Stomach (tissue), 9 donors: Measurements from ENCODE around the gene NTM. TPM values are rescaled to one million over a fixed set of nuclear protein-coding genes. Genes with fewer than 3 reads are reported as not detected.

Experiments used
- DNase-seq, 2 donors: peaks; one replicate each; pipeline versions ENCODE4 v3.0.0 to v3.0.0-alpha.2; 2013 to 2019
- H3K27ac ChIP-seq, 5 donors: fragments of 200-600 bp in 4 of 5; sonication (generic) in 4 of 5; one replicate each; pipeline ENCODE4 v1.5.1; 2013 to 2019; ENCODE audit warnings: mild to moderate bottlenecking in 1 of 5, moderate library complexity in 1 of 5
- H3K27me3 ChIP-seq, 3 donors: fragments of 200-600 bp; sonication (generic); one replicate each; pipeline ENCODE4 v1.5.1; 2017 to 2019; ENCODE audit warnings: mixed run types in 1 of 3
- H3K36me3 ChIP-seq, 4 donors: fragments of 200-600 bp; sonication (generic); 1 replicate in 3 of 4; 2 replicates in 1 of 4; pipeline ENCODE4 v1.5.1; 2016 to 2019
- H3K4me1 ChIP-seq, 4 donors: fragments of 200-600 bp; sonication (generic); one replicate each; pipeline ENCODE4 v1.5.1; 2016 to 2019
- H3K4me3 ChIP-seq, 4 donors: fragments of 200-600 bp; sonication (generic) in 3 of 4; one replicate each; pipeline ENCODE4 v1.5.1; 2016 to 2019; ENCODE audit warnings: mild to moderate bottlenecking in 1 of 4
- H3K9me3 ChIP-seq, 4 donors: fragments of 200-600 bp; sonication (generic); one replicate each; pipeline ENCODE4 v1.5.1; 2016 to 2019
- CTCF ChIP-seq, 7 experiments: fragments of 450-650 bp in 4 of 7; fragments of 200-600 bp in 3 of 7; sonication (generic) in 3 of 7; IDR thresholded peaks; one replicate each; pipeline ENCODE4 v1.5.1; 2016 to 2019; ENCODE audit warnings: antibody characterized with exemption in 7 of 7, control low read depth in 2 of 7, mild to moderate bottlenecking in 1 of 7
- EP300 ChIP-seq: sonication (generic); formaldehyde crosslinking; IDR thresholded peaks from one replicate; pipeline ENCODE4 v1.6.1; 2017; ENCODE audit warnings: antibody characterized with exemption
- POLR2A ChIP-seq, 4 donors: fragments of 450-650 bp; IDR thresholded peaks; one replicate each; pipeline ENCODE4 v1.6.1; 2016; ENCODE audit warnings: antibody characterized with exemption in 4 of 4, control low read depth in 2 of 4, mild to moderate bottlenecking in 1 of 4, moderate library complexity in 1 of 4
- POLR2AphosphoS5 ChIP-seq, 3 donors: sonication (generic); formaldehyde crosslinking; IDR thresholded peaks; one replicate each; pipeline ENCODE4 v1.6.1; 2016; ENCODE audit warnings: antibody characterized with exemption in 3 of 3
- WGBS, 5 donors: extraction: QIAGEN DNeasy Blood & Tissue Kit in 3 of 5; methylation state at CpG; one replicate each; pipeline versions ENCODE4 v1.1.5 to v1.1.7; 2013 to 2018; 5-methylcytosine and 5-hydroxymethylcytosine counted together
- intact Hi-C: fragments of 100-400 bp; cut with DNase I; formaldehyde crosslinking; loops from one replicate; pipeline ENCODE4 v1.15.1; 2023; ENCODE audit warnings: low total_unique reads
- polyA plus RNA-seq, 3 donors: library from polyadenylated mRNA; stranded (reverse); fragments of 200-250 nt; gene quantifications; one replicate each; pipeline ENCODE4 v1.2.3, GENCODE V29; 2013
- total RNA-seq, 5 donors: library from RNA; depleted of rRNA; stranded (reverse); fragments of >200 nt; gene quantifications; one replicate each; pipeline versions ENCODE4 v1.1.0 to v1.2.3, GENCODE V29; 2014 to 2016
- donor health status: healthy with polysubstance abuse.
- donor health status: Bipolar disorder and iron deficiency.
- donor health status: healthy.

The NTM gene
- total and polyA plus RNA-seq, 8 donors: 0.50 to 8.4 (median 1.3) TPM; not detected in 3

- no peaks in the 10 kb centered on the region for H3K9me3 ChIP-seq
- H3K36me3 ChIP-seq: no peaks in the 10 kb centered on the region
- DNase-seq: no peak
- H3K4me1 ChIP-seq: no peaks in the 10 kb centered on the region
- 44 to 61% (median 56%) methylated on average over 6 of the region's 6 CpGs for WGBS, 5 donors
- peaks cover 0 to 46% (median 0%) of the 10 kb centered on the region in 3 donors for H3K27me3 ChIP-seq
- H3K27ac ChIP-seq: no peak overlapping the region
- TF ChIP-seq POLR2A (IDR thresholded peaks at IDR 0.05) (no peak), CTCF (IDR thresholded peaks at IDR 0.05) (no peak)
- no peak overlapping the region for H3K4me3 ChIP-seq
- intact Hi-C loops: no loop called here
These were observed 100.0 kb downstream of the NTM start for GRCh38 chr11:131470216-131470925.

GRCh38 chr11:131471976-131472375 lies 101.6 kb downstream of the NTM start:
- WGBS, 5 donors: 23 to 36% (median 24%) methylated on average over 3 of the region's 3 CpGs
- intact Hi-C loops: no loop called here
- no peak for TF ChIP-seq CTCF (IDR thresholded peaks at IDR 0.05)
- TF ChIP-seq POLR2A (IDR thresholded peaks at IDR 0.05): no peak
- no peak for TF ChIP-seq POLR2AphosphoS5 (IDR thresholded peaks at IDR 0.05)
- no peak for TF ChIP-seq EP300
- Histone ChIP-seq H3K9me3 (no peaks in the 10 kb centered on the region), H3K36me3 (no peaks in the 10 kb centered on the region), H3K27ac (no peak overlapping the region), H3K27me3 (peaks cover 0 to 36% (median 0%) of the 10 kb centered on the region in 3 donors), H3K4me3 (no peak overlapping the region), H3K4me1 (no peaks in the 10 kb centered on the region)
- DNase-seq: no peak

GRCh38 chr11:131474947-131475346 lies 104.5 kb downstream of the NTM start:
- H3K9me3 ChIP-seq: no peaks in the 10 kb centered on the region
- TF ChIP-seq EP300: no peak
- no peak for TF ChIP-seq POLR2AphosphoS5 (IDR thresholded peaks at IDR 0.05)
- TF ChIP-seq CTCF (IDR thresholded peaks at IDR 0.05): no peak
- no peak for TF ChIP-seq POLR2A (IDR thresholded peaks at IDR 0.05)
- no peaks in the 10 kb centered on the region for H3K4me1 ChIP-seq
- no peak overlapping the region for H3K4me3 ChIP-seq
- DNase-seq: no peak
- 48 to 69% (median 60%) methylated on average over 1 of the region's 1 CpG for WGBS, 5 donors
- intact Hi-C loops: no loop called here
- peaks cover 0 to 24% (median 0%) of the 10 kb centered on the region in 3 donors for H3K27me3 ChIP-seq
- H3K36me3 ChIP-seq: no peaks in the 10 kb centered on the region
- H3K27ac ChIP-seq: no peak overlapping the region

- H3K4me3 ChIP-seq: no peak overlapping the region
- intact Hi-C loops: no loop called here
- H3K4me1 ChIP-seq: no peaks in the 10 kb centered on the region
- no peaks in the 10 kb centered on the region for H3K36me3 ChIP-seq
- no peak overlapping the region for H3K27ac ChIP-seq
- H3K27me3 ChIP-seq: peaks cover 0 to 13% (median 0%) of the 10 kb centered on the region in 3 donors
- TF ChIP-seq CTCF (IDR thresholded peaks at IDR 0.05) (no peak), POLR2A (IDR thresholded peaks at IDR 0.05) (no peak), POLR2AphosphoS5 (IDR thresholded peaks at IDR 0.05) (no peak), EP300 (no peak)
- WGBS, 5 donors: 49 to 60% (median 57%) methylated on average over 2 of the region's 2 CpGs
- DNase-seq: no peak
- no peaks in the 10 kb centered on the region for H3K9me3 ChIP-seq
These were observed 105.9 kb downstream of the NTM start for GRCh38 chr11:131476266-131476665.
